A673 (cell line): ENCODE measurements around the gene ROR1.

Source experiments
- EZH2 ChIP-seq: fragments of 200-600 bp; sonication (generic); IDR thresholded peaks from 2 replicates; pipeline ENCODE4 v1.6.1; 2017; ENCODE audit warnings: borderline replicate concordance, low read depth, mild to moderate bottlenecking, mixed read lengths, antibody characterized with exemption, low read length; ENCODE audit not compliant: poor library complexity, severe bottlenecking
- TF ChIP-seq, protein P1 (sequence below): fragments of 300-800, 200-600 bp; sonication (generic); conservative IDR thresholded peaks from 2 replicates; pipeline ENCODE4 v1.5.1; 2017; ENCODE audit warnings: low read depth, mild to moderate bottlenecking, antibody characterized with exemption, low read length, moderate library complexity, mixed read lengths

DNA sequence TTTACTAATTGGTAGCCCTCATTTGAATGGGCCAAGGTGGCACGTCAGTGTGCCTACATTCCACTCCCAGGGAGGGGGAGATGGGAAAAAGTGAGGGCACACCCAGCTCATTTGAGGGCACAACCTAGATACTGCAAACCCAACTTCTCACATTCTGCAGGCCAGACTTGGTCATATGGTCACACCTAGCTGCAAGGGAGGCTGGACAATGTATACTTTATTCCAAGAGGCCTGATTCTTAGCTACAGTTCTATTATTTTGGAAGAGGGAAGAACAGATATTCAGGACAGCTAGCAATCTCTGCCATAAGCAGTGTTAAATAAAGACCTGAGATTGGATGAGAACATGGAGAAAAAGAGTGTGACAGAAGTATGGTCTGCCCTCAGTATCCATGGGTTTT, 180.4 kb downstream of the ROR1 start:
- TF ChIP-seq EZH2 = no peak
- TF ChIP-seq, protein P1, sequence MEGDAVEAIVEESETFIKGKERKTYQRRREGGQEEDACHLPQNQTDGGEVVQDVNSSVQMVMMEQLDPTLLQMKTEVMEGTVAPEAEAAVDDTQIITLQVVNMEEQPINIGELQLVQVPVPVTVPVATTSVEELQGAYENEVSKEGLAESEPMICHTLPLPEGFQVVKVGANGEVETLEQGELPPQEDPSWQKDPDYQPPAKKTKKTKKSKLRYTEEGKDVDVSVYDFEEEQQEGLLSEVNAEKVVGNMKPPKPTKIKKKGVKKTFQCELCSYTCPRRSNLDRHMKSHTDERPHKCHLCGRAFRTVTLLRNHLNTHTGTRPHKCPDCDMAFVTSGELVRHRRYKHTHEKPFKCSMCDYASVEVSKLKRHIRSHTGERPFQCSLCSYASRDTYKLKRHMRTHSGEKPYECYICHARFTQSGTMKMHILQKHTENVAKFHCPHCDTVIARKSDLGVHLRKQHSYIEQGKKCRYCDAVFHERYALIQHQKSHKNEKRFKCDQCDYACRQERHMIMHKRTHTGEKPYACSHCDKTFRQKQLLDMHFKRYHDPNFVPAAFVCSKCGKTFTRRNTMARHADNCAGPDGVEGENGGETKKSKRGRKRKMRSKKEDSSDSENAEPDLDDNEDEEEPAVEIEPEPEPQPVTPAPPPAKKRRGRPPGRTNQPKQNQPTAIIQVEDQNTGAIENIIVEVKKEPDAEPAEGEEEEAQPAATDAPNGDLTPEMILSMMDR = no peak
